ENCODE data around the gene RGPD8.
"Not testable (repeated sequence)": the region's sequence is repeated elsewhere in the genome, so short reads cannot be mapped to it uniquely, and the experiment has no call there.

The RGPD8 gene

GRCh38 chr2:112433480-112433879 is at the start of gene RGPD8:
Gene RGPD8 (minus strand): TSS chr2:112433645. CDS start chr2:112433453, 192 bp downstream.
- peak; percentile 78 to 88 for DNase-seq (ENCODE audit: low read depth in 2 of 2)

GRCh38 chr2:112483042-112483473 is 49.6 kb upstream of the RGPD8 start:
- DNase-seq (ENCODE audit: low read depth in 2 of 2), result no peak

DNA sequence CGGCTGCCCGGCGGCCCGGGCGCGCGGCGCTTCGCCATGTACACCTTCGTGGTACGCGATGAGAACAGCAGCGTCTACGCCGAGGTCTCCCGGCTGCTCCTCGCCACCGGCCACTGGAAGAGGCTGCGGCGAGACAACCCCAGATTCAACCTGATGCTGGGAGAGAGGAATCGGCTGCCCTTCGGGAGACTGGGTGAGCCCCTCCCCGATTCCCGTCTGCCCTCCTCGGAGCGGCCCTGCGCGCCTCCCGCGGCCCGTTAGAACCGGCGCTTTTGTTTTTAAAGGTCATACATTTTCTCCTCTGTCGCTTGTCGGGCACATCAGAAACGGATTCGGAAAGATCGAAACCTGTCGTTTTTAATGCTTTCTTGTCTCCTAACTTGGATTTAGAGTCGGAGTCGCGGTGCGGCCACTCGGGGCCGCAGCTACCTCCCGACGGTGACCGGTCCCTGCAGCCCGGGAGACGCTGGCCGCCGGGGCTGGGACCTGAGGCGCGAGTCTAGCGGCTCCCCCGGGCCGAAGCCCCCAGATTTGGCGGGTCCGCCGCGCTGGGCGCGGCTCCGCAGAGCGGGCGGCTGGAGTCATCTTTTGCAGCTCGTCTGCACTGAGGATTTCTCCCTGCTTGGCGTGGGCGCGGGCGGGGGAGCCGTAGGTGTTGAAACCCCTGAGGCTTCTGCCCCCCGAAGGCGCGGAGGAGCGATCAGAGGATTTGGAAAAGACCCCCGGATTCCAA is 49.0 kb upstream of the RGPD8 start:
- peak in 1 of 2 donors; percentile 15 for DNase-seq (ENCODE audit: low read depth in 2 of 2)

GRCh38 chr2:112481528-112482233 is 48.2 kb upstream of the RGPD8 start, which contains the start of gene TTL:
Gene TTL (plus strand): TSS chr2:112482156. CDS start chr2:112482345, 189 bp downstream.
- peak; percentile 29 to 81 for DNase-seq (ENCODE audit: low read depth in 2 of 2)

DNA sequence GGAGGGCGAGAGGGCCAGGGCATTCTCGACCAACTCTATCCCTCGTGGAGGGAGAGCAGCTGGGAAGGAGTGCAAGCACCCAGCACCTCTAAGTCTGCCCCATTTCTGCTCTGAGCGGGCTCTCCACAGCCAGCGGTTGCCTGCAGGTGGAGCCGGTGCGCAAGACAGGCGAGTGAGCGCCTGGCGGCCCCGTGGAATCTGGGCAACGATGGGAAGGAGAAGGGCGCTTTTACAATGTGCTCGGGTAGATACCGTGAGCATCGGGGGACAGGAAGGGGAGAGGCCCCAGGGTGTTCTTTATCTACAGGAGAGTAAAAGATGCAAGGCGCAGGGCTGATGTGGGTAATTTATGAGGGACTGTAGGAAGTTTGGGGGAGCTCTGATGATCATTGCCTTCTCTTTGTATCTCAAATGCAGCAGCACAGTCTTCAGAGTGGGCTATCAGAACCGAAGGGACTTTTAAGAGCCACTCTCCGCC is 47.6 kb upstream of the RGPD8 start:
- peak; percentile 65 to 74 for DNase-seq (ENCODE audit: low read depth in 2 of 2)

DNA sequence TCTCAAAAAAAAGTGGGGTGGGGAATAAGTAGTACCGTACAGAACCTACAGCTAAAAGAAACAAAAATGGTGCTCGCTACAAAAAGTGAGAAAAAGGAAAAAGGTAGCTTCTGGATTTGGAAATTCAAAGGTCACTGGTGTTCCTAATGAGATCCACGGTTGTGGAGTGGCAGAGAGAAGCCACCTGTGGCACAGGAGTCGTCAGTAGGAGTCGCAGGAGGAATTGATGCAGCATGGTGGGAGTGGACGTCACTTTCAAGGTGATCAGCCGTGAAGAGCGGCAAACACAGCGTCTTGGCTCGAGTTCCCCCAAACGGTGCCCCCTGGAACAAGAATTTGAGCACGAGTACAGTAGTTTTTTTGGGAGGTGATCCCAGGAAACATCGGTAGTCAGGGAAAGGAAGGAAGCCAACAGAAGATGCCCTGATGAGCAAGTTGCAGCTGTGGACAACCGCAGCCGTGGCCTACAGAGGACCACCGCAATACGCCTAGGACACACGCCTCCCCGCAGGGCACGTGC is 47.1 kb upstream of the RGPD8 start:
- no peak for DNase-seq (ENCODE audit: low read depth in 2 of 2)

DNA sequence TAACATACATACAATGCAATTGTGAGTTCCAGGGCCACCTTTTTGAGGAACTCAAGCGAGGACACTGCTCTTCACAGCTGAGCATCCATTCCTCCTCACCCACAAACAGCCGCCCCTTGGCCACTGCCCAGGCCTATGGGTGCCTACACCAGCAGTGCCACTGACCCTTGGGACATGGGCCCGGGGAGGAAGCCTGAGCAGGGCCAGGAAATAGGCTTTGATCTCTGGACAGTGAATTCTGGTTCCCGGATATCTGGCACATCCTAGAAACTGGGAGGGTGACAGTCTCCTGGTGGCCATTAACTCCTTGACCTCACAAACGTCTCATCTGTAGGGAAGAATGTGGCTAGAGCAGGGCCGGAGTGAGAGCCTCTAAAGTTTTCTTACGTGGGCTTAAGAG is 43.0 kb upstream of the RGPD8 start:
- DNase-seq (ENCODE audit: low read depth in 2 of 2), result no peak

GRCh38 chr2:112474844-112475486 is 41.5 kb upstream of the RGPD8 start:
- DNase-seq (ENCODE audit: low read depth in 2 of 2), result no peak

DNA sequence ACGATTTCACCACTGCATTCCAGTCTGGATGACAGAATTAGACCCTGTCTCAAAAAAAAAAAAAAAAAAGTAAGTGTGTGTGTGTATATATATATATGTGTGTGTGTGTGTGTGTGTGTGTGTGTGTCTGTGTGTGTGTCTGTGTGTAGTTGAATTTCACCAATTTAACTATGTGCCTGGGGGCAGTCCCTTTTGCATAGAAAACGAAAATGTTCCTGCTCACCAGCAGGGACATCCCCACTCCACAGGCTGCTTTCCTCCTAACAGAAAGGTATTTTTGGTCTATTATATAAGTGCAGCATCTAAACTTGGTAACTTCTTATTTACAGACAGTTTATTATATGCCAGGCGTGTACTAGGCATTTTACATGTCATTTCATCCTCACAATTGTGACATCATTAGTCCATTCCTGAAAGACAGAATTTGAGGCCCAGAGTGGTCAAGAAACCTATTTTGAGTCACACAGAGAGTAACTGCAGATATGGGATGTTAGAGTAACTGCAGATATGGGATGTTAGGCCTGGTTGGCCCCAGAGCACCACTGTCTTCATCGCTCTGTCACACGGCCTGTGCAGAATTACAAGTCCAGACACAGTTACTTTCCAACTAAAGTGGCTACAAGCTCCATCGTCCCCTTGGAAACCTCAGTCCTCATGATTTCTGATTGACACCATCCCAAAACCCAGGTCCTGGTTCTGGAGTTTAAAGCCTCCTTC is 39.3 kb upstream of the RGPD8 start:
- DNase-seq (ENCODE audit: low read depth in 2 of 2), result no peak

- DNase-seq (ENCODE audit: low read depth in 2 of 2), result no peak
Observed at GRCh38 chr2:112465382-112465781, 31.9 kb upstream of the RGPD8 start.

DNA sequence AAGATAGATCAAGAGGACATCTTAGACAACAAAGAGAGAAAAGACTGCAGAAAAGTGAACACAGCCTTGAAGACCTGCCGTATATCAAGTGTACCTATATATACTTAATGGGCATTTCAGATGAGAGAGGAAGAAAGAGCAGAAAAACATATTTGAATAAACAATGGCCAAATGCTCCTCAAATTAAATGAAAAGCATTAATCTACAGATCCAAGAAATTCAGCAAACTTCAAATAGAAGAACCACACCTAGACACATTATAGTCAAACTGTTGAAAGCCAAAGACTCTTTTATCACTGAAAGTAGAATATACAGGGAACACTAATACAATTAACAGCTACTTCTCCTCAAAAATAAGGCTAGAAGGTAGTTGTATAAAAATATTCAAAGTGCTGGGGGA is 29.8 kb upstream of the RGPD8 start:
- DNase-seq (ENCODE audit: low read depth in 2 of 2), result no peak

- DNase-seq (ENCODE audit: low read depth in 2 of 2), result no peak
Observed at GRCh38 chr2:112462178-112462577, 28.7 kb upstream of the RGPD8 start.

DNA sequence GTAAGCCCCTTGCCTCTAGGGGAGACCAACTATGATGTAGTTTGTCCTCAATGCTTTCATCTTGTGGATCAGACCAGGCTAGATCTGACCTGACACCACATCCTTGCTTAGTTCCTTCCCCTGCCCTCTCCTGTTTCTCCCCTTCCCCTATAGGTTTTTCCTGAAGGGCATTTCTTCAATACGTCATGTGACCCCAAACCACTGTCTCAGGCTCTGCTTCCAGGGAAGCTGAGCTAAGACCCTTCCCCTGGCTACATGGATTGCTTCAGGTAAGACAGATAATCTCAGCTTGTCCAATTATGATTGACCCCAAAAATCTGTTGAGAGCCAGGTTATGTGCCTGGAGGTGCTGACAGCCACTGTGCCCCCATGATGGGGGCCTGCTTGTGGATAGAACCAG is 25.9 kb upstream of the RGPD8 start:
- no peak for DNase-seq (ENCODE audit: low read depth in 2 of 2)

- DNase-seq (ENCODE audit: low read depth in 2 of 2), result no peak
Observed at GRCh38 chr2:112454586-112454985, 21.1 kb upstream of the RGPD8 start.

DNA sequence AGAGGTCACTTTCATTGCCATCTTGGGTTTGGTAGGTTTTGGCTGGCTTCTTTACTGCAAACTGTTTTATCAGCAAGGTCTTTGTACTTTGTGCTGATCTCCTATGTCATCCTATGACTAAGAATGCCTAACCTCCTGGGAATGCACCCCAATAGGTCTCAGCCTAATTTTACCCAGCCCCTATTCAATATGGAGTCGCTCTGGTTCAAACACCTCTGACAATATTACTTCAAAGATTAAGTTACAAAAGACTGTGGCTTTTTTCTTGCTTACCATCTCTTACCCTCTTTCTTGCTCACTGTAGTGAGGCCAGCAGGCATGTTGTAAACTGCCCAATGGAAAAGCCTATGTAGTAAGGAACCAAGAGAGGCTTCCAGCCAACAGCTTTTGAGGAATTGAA is 17.9 kb upstream of the RGPD8 start:
- no peak for DNase-seq (ENCODE audit: low read depth in 2 of 2)

DNA sequence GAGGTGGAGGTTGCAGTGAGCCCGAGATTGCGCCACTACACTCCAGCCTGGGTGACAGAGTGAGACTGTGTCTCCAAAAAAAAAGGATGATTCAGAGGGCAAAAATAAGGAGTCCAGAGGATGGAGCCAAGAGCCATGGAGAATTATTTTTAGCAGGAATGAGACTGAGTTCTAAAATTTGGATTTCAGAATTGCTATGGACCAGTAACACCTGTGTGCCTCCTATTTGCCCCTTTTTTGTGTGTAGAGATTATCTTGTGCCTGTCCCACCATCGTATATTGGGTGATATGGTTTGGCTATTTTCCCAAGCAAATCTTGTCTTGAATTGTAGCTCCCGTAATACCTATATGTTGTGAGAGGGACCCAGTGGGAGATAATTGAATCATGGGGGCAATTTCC is 16.4 kb upstream of the RGPD8 start:
- no peak for DNase-seq (ENCODE audit: low read depth in 2 of 2)

- DNase-seq (ENCODE audit: low read depth in 2 of 2), result not testable (repeated sequence)
Observed at GRCh38 chr2:112444256-112444655, 10.8 kb upstream of the RGPD8 start.

DNA sequence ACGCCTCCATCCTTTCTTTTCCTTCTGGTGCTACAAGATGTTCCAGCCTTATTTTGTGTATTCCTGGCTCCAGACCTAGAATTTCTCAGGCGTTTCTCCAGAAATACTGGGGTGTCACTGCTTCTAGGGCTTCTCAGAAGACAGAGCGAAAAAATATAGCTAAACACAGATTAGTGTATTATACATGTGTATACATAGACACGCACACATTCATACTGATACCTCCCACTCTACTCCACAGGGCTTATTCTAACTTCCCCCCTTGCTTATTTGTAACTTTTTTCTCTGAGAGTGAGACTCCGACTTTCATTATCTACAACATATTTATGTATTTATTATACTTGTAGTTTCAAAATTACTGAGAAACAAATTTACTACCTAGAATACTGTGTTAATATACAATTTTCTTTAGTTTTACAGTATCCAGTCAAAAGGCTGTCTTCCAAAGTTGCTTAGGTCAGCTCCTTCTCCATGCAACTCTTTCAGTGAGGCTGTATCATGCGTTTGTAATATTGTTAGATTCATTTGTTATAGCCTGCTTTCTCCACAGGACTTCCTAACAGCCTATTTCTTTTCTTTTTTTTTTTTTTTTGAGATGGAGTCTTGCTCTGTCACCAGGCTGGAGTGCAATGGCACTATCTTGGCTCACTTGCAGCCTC is 5.3 kb upstream of the RGPD8 start:
- not testable (repeated sequence) for DNase-seq (ENCODE audit: low read depth in 2 of 2)

DNA sequence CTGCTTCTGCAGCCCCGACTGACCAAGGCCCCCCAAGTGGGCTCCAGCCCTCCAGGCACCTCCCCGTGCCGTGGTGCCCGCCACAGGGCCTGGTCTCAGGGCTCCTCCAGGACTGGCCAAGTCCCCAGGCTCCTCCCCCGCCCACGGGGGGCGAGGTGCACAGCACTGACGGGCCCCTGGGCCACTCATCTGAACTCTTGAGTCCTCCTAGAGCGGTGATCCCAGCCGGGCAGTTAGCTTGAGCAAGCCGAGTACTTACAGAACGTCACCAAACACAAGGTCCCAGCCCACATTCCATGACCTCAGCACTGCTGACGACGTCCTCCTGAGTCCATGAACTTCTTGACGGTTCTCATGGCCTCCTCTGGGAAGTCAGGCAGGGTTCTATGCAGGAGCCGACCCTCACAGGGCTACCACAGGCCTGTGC is 4.0 kb upstream of the RGPD8 start:
- not testable (repeated sequence) for DNase-seq (ENCODE audit: low read depth in 2 of 2)

DNA sequence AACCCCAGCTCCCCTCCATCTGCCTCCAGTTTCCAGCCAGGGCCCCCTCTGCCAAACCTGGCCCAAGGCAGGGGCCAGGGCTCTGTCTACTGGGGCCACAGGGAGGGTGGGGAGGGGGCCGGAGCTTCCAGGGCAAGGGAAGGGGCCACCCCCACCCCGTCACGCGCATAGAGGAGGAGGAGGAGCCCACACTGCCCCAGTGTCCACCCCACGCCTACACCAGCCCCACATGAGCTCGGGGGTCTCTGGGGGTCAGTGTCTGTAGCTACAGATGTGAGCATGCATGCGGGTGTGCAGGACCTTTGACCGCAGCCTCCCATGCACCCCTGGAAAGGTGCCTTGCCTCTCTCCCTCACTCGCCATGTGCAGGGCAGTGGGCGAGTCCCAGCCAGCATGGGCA is 3.5 kb upstream of the RGPD8 start:
- not testable (repeated sequence) for DNase-seq (ENCODE audit: low read depth in 2 of 2)
